ENCODE results near the gene CARD9. TPM values are rescaled to one million over a fixed set of nuclear protein-coding genes. Genes with fewer than 3 reads are reported as not detected.

CARD9 gene
- total RNA-seq, 1 experiment from 2014 or later, result 0.86 TPM

DNA sequence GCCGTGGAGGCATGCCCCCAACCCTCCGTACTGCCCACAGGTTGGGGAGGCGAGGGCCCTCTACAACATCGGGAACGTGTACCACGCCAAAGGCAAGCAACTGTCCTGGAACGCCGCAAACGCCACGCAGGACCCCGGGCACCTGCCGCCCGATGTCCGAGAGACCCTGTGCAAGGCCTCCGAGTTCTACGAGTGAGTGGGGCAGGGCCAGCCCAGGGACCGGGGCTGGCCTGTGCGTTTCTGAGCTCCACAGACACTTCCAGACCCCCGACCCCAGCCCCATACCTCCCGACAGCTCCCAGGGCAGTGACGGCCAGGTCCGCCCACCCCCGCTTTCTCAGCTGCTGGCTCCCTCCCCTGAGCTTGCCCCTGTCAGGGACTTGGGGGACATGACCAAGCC lies 36.6 kb downstream of the CARD9 start:
- no peak for DNase-seq (ENCODE audit: low read depth)

- DNase-seq (ENCODE audit: low read depth), result no peak
Observed at GRCh38 chr9:136336156-136336870, 37.2 kb downstream of the CARD9 start.

DNA sequence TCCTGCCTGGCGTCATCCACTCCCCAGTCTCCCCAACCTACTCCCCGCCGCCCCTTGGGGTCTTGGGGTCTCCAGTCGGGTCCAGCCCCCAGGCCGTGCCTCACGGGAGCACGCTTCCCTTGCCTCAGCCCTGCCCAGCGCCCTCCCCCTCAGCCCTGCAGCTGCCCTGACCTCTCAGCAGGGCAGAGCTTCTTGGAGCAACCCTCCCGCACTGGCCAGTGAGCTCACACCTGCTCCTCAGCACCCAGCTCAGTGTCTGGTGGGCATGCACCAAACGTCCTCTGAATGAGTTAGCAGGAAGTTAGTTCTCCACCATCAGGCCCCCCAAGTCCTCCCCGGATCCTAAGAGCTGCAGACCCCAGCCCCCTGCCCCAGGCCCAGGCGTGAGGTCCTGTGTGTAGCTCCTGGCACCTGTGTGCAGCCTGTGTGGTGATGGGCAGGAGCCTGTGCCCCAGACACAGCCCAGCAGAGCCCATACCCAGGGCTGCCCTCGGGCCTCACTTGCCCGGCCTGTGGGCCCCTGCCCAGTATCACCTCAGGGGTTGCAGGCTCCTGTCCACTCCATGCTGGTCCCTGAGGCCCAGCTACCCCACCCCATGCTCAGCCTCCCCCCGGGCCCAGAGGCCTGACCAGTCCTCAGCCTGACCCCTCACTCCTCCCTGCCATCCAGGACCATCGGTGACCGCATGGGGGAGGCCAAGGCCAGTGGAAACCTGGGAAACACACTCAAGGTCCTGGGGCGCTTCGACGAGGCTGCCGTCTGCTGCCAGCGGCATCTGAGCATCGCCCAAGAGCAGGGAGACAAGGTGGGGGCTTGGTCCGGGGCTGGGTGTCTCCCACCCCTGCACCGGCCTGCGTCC lies 37.9 kb downstream of the CARD9 start:
- DNase-seq (ENCODE audit: low read depth), result no peak

- DNase-seq (ENCODE audit: low read depth), result no peak
Observed at GRCh38 chr9:136334541-136334940, 38.9 kb downstream of the CARD9 start.

GRCh38 chr9:136333486-136333885 lies 40.0 kb downstream of the CARD9 start:
- no peak for DNase-seq (ENCODE audit: low read depth)

- no peak for DNase-seq (ENCODE audit: low read depth)
Observed at GRCh38 chr9:136333045-136333444, 40.4 kb downstream of the CARD9 start.

GRCh38 chr9:136332482-136332983 lies 40.9 kb downstream of the CARD9 start:
- no peak for DNase-seq (ENCODE audit: low read depth)

GRCh38 chr9:136331556-136332481 lies 41.6 kb downstream of the CARD9 start:
- DNase-seq (ENCODE audit: low read depth), result no peak

- DNase-seq (ENCODE audit: low read depth), result no peak
Observed at GRCh38 chr9:136331030-136331429, 42.4 kb downstream of the CARD9 start.

DNA sequence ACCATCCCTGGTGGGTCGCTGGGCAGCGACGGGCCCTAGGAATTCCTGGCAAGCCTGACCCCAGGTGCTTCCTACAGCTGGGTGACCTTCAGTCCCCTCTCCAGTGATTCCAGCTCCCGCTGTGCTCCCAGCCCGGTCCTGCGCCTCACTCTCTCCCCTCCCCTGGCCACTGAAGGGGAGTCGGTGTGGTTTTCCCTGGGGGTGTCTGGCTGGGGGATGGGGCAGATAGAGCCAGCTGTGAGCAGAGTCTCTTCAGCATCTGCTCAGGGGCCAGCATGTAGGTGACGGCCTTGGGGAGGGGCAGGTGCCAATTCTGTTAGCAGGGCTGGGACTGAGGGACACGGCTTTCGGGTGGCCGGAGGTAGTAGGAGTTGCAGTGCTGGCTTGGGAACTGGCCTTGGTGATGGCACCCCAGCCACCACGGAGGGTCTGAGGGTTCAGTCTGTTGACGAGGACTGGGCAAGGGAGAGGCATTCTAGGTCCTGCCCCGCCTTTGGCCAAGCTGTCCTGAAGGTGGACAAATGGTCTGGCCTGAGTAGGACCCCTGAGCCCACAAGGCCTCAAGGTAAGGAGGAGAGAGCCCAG lies 43.0 kb downstream of the CARD9 start:
- DNase-seq (ENCODE audit: low read depth), result no peak

- DNase-seq (ENCODE audit: low read depth), result no peak
Observed at GRCh38 chr9:136329636-136330405, 43.6 kb downstream of the CARD9 start.

DNA sequence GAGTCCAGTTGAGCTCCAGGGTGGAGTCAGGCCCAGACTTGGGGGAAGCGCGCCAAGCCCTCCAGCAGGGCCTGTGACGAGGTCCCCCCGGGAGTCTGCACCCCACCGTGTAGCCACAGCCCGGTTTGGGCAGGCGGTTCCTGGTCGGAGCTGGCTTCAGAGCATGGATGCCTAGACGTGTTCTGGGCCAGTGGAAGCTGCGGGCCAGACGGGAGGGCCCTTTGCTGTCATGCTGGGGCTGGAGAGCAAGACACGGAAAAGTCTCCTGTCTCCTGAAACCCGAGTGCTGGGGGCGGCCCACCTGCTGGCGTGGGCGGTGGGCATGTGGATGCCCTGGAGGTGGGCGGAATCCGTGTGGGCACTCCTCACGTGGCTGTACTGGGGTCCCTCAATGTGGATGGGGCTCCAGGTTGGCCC lies 44.2 kb downstream of the CARD9 start:
- DNase-seq (ENCODE audit: low read depth), result no peak

- DNase-seq (ENCODE audit: low read depth), result peak; percentile 44
Observed at GRCh38 chr9:136328622-136329041, 44.8 kb downstream of the CARD9 start.

GRCh38 chr9:136328011-136328621 lies 45.4 kb downstream of the CARD9 start:
- DNase-seq (ENCODE audit: low read depth), result no peak

GRCh38 chr9:136327304-136327974 lies 46.0 kb downstream of the CARD9 start, which contains the start of gene GPSM1:
Gene GPSM1, plus strand, starts transcription at chr9:136327539. Its CDS starts 157 bp downstream, at chr9:136327696.
- DNase-seq (ENCODE audit: low read depth), result no peak

DNA sequence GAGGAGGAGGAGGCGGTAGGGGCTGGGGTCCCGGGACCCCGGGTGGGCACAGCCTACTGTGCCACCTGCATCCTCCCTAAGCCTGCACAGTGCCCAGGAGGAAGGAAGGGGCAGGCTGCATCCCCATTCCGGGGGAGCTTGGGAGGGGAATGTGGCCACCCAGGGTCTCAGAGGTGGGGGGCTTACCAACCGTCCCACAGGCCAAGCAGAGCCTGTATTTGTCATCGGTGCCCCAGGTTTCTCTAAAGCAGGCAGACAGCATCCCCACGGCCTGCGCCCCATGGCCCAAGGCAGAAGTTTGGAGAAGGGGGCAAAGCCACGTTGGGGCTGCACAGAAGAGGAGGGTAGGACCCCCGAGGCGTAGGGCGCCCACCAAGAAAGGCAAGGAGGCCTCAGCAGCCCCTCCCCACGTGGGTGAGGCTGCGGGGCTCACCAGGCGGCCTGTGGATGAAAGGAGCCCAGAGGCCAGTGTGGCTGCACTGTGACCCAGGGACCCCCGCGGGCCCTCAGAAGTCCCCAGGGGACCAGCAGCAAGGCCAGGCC lies 46.6 kb downstream of the CARD9 start:
- DNase-seq (ENCODE audit: low read depth), result no peak

DNA sequence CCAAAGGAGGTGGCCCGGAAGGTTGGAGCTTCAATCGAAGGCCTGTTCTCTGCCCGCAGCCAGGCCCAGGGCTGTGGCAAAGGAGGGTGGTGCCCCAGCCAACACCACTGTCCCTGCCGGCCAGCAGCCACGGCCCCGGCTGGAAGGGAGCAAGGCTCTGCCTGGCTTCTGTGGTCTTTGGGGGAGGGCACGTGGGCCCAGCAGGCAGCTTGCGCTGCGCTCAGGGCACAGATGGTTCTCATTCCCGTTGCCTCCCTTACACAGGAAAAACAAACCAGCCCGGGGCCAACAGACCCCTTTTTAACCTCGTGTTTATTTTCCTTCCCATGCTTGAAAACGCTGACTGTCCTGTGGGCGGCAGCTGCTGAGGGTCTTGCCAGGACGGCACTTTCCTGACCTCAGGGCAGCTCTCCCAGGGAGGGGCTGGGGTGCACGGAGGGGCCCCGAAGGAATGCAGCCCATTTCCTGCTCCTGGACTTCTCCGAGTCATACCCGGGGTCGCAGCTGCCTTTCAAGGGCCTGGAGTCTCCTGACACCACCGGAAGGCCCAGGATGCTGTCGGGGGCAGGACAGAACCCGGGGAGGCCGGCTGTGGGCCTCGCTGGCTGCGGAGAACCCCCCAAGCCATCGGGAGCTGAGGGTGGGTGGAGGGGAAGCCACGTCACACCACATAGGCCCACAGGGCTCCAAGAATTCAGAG lies 47.3 kb downstream of the CARD9 start:
- no peak for DNase-seq (ENCODE audit: low read depth)

GRCh38 chr9:136325358-136325757 lies 48.1 kb downstream of the CARD9 start:
- no peak for DNase-seq (ENCODE audit: low read depth)
